ENCODE measurements around the gene TEX22.
A peak's percentile ranks its signal among the peaks of the same experiment; 100 is the strongest.

TEX22 gene

GRCh38 chr14:105385698-105386365 lies 12.5 kb upstream of the TEX22 start:
- DNase-seq, result no peak

DNA sequence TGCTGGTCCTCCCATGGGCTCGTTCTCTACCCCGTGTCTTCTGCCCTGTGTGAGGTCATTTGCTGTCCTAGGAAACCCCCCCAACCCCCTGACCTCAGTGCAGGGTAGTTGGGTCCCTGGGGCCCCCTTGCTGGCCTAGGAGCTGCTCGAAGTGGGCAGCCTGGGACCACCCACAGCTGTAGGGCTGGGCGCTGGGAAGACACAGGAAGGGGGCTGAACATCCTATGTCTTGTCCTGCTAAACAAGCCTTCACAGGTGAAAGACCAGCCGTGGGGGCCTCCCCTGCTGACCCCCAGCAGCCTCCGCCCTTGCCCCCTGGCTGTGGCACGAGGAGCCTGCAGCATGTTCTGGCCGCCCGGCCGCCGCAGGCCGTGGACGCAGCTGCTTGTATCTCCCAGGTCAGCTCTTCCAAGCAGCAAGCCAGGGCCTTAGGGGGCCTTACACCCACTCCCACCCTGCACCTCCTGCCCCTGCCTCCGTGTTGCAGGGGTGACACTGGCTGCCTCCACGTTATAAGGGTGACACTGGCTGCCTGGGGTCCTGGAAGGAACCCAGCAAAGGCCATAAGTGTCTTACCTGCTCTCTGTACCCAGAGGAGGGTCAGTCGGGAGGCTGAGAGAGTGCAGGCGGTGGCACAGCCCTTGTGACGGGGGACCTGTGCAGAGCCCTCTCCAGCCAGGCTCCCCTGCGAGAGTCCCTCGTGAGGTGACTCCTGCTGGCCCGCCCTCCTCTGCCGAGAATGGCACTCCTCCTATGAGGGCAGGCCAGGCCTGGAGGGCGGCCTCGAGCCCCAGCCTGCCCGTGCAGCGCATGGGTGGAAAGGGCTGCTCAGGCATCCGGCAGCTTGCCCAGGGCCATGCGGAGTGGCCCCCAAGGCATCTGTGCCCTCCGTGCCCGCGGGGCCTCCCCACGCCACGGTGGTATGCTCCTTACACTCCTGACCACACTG lies 11.5 kb upstream of the TEX22 start:
- DNase-seq, result no peak

DNA sequence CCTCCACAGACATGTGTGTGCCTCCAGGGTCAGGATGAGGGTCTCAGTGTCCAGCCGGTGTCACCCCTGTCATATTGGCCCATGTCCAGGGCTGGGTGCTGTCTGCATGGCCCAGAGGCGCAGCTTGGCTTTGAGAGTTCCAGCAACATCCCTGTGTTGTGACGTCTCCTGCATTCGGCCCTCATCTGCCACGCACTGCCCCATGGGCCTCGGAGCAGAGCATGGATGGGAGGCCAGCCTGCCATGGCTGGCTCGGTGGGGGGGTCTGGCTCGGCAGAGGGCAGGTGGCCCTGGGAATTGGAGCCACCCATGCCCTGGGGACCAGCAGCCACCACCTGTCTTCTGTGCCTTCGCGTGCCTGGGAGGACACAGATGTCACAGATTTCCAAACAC lies 10.8 kb upstream of the TEX22 start:
- DNase-seq, result no peak

- DNase-seq, result no peak
Observed at GRCh38 chr14:105388110-105388951, 10.0 kb upstream of the TEX22 start.

DNA sequence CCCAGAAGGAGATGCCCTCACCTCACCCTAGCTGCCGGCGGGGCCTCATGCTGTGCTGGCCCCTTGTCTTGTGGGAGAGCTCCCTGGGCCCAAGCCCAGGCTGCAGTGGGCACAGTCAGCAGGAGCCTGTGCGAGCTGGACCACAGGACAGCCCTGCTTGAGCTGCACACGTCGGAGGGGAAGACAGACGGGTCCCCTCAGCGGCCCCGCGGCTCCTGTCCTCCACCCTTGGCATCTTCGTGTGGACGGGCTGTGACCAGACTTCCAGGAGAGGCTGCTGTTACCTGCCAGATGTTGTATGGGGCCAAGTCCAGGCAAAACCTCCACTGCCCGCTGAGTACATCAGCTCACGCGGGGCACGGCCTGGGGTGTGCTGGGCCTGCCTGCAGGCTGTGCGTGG lies 9.4 kb upstream of the TEX22 start:
- no peak for DNase-seq

DNA sequence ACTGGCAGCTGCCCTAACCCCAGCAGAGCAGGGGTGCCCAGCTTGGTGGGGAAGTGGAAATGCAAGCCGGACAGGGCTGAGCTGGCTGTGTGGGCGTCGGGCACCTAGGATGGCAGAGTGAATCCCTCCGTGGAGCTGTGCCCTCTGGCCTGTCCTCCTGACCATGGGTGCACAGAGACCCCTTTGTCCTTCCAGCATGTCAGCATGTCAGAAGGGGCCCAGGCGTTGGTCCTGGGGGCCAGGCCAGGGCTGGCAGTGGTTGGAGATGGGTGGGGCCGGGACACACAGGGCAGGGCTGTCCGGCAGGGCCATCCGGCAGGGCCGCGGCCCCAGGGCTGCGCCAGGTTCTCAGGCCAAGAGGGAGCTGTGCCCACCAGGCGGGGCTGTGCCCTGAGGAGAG lies 8.8 kb upstream of the TEX22 start:
- DNase-seq, result no peak

- no peak for DNase-seq
Observed at GRCh38 chr14:105389976-105390848, 8.1 kb upstream of the TEX22 start.

GRCh38 chr14:105390849-105391500 lies 7.4 kb upstream of the TEX22 start:
- DNase-seq, result no peak

DNA sequence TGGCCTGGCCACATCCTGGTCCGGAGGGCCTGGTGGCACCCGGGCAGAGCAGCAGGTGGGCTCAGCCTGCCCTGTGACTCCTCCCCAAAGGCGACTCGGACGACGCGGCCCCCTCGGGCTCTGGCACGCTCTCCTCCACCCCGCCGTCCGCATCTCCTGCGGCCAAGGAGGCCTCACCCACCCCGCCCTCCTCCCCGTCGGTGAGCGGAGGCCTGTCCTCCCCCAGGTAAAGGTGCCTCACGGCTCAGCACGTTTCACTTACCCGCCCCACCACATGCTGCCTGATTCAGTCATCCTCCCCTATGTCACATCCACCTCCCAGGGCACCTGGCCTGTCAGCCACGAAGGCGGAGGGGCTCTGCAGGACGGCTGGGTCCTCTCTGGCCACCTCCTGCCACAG lies 6.8 kb upstream of the TEX22 start:
- DNase-seq, result no peak

- no peak for DNase-seq
Observed at GRCh38 chr14:105392131-105393090, 5.9 kb upstream of the TEX22 start.

DNA sequence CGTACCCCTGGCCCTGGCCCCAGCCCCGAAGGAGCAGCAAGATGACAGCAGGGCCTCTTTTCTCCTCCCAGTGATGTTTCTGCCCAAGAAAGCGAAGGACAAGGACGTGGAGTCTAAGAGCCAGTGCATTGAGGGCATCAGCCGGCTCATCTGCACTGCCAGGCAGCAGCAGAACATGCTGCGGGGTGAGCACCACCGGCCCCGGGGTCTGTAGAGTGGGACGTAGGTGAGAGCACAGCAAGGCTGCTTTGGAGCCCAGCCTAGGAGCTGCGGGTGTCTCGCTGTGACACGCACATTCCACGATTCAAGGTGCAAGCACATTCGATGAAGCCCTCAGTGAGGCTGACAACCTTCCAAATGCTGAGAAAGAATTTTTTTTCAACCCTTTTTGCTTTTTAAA lies 5.2 kb upstream of the TEX22 start:
- no peak for DNase-seq

- DNase-seq, result no peak
Observed at GRCh38 chr14:105394714-105395537, 3.4 kb upstream of the TEX22 start.

GRCh38 chr14:105395538-105395854 lies 2.8 kb upstream of the TEX22 start:
- no peak for DNase-seq

GRCh38 chr14:105397350-105397931 lies 897 bp upstream of the TEX22 start:
- DNase-seq, result no peak

- peak; percentile 52 for DNase-seq
Observed at GRCh38 chr14:105398726-105399465, 558 bp downstream of the TEX22 start.

DNA sequence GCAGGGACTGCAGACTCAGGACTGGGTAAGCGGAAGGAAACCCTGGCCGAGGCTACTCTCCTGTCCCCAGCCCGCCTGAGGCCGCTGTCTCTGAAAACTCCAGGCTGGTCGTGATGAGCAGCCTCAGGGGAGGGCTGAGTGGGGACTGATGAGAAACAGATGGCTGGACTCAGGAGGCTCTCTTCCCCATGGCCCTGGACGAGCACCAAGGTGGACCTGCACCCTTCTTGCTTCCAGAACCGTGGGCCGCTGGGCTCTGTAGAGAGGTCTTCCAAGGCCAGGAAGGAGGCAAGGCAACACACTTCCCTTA lies 1.1 kb downstream of the TEX22 start:
- no peak for DNase-seq

DNA sequence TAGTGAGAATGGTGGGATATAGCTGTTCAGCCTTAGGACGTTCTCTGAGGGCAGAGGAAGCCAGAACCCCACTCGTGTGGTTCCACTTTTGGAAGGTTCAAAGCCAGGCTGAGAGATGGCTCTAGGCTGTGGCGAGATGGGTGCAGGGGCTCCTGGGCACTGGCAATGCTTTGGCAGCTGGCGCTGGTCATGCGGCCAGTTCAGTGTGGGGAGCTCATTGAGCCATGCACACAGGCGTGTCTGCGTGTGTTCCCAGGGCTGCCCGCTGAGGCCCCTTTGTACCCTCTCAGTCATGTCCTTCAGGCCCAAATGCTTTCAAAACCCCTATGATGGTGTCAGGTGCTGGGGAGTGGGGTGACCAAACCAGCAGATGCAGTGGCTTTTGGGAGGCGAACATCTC lies 1.7 kb downstream of the TEX22 start:
- no peak for DNase-seq

DNA sequence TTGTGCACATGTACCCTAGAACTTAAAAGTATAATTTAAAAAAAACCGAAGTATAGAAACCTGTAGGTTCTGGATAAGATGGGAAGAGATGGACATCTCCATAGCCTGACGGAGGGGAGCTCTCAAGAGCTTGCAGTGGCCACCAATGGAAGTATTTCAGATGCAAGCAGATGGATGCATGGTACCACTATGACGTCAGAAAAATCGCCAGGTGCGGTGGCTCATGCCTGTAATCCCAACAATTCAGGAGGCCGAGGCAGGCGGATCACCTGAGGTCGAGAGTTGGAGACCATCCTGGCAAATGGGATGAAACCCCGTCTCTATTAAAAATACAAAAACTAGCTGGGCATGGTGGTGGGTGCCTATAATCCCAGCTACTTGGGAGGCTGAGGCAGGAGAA lies 3.4 kb downstream of the TEX22 start:
- no peak for DNase-seq

DNA sequence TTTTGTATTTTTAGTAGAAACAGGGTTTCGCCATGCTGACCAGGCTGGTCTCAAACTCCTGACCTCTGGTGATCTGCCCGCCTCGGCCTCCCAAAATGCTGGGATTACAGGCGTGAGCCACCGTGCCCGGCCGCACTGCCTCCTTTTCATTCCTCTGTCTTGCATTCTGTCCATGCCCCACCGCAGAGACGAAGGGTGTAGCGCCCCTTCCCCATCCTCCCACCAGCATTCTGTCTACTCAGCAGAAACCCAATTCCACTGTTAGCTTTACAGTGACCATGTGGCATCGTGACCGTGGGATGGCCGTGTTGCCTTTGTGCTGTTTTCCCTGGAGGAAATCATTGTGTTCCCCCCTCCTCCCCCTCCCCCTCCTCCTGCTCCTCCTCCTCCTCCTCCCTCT lies 10.3 kb downstream of the TEX22 start:
- DNase-seq, result no peak
